GM21360 (cell line): ENCODE data around the gene WDR88.

ENCODE experiments used
- ATAC-seq: cut with Tn5 transposase; IDR thresholded peaks from one replicate; pipeline ENCODE4 v1.9.1; 2021; ENCODE audit warnings: mild to moderate bottlenecking, moderate library complexity; ENCODE audit not compliant: unreplicated experiment

Gene WDR88

DNA sequence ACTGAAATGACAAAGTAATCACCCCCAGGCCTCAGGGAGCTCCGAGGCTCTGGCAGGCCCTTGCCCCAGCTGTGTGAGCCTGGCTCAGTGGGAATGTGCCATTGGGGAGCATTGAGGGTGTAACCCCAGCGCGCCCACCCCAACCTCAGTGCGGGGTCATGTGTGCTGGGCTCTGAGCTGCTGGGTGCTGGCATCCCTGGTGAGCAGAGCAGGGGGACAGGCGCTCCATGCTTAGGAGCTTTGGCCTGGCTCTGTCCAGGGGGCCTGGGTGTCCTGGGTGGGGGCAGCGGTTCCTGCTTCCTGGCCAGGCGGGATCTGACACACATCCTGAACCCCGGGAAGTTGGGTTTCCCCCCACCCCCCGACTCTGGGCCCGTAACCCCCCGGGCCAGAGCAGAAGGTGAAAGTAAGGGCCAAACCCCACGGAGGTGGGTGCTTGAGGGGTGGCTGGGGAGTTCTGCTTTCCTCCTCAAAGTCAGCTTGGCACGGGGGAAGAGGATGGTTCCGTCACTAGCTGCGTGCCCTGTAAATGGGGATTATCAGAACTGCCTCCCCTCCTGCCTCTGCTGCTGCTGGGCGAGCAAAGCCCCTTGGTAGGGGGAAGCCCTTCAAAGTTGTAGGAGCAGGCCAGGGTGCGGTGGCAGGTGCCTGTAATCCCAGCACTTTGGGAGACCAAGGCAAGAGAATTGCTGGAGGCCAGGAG is 63.9 kb downstream of the WDR88 start:
- no peak for ATAC-seq

DNA sequence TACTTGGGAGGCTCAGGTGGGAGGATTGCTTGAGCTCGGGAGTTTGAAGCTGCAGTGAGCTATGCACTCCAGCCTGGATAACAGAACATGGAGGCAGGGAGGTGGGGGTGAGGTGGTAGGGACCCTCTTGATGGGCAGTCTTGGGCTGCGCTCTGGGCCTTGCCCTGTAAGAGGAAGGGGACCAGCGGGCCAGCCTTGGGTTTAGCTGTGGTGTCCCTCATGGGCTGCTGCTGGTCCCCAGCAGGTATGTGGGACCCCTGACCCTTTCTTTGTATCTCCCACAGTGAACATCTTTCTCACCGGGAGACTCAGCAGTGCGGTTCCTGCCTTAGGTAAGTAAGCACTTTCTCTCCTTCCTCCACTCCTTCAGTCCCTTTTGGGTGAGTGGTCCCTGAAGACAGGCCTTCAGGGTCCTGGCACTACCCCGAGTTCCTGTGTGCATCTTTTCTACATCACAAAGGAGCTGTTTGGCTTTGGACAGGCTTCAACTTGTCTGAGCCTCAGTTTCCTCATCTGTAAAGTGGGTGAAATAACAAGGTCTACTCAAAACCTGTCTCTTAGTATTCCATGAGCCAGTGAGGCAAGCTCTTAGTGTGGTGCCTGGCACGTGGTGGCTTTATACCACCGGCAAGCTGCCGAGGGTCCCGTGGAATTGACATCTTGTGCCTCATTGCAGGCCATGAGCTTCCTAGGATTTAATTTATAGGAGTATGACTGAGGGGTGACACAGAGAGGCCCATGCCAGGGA is 64.7 kb downstream of the WDR88 start:
- ATAC-seq = no peak

GRCh38 chr19:33197591-33198000 is 65.7 kb downstream of the WDR88 start:
- no peak for ATAC-seq

- no peak for ATAC-seq
Measured at GRCh38 chr19:33198169-33198568, 66.3 kb downstream of the WDR88 start.

DNA sequence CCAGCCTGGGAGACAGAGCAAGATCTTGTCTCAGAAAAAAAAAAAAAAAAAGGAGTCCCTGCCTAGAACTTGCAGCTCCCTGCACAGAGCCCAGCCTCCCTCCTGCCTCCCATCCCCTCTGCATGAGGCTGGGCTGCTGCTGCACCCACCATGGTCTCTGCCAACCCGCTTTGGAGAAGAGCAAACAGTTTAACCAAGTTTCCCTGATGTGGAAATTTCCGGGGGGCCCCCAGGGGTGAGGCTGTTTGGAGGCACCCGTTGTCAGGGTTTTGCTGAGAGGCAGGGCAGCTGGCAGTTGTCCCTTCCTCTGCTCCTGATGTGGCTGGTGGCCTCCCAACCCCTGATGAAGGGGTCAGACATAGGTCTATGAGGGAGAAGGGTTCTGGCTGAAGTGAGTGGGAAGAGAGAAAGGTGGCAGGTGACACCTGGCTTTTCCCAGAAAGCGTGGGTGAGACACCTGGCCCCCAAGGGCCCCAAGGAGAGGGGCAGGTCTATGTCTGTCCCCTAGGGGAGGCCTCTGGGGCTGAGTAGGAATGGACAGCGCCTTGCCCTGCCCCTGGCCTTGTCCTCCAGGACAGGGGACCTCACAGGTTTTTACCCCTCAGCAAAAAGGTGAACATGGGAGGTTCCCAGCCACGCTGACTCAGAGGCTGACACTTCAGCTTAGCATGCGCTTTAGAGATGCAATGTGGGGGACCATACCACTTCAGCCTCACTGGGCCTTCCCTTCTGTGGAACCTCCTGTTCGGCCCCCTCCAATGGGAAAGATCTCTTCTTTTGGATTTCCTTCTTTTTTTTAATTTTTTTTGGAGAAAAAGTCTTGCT is 67.7 kb downstream of the WDR88 start:
- no peak for ATAC-seq

GRCh38 chr19:33201473-33201872 is 69.6 kb downstream of the WDR88 start:
- ATAC-seq = no peak

- ATAC-seq = no peak
Measured at GRCh38 chr19:33201886-33202545, 70.1 kb downstream of the WDR88 start.

DNA sequence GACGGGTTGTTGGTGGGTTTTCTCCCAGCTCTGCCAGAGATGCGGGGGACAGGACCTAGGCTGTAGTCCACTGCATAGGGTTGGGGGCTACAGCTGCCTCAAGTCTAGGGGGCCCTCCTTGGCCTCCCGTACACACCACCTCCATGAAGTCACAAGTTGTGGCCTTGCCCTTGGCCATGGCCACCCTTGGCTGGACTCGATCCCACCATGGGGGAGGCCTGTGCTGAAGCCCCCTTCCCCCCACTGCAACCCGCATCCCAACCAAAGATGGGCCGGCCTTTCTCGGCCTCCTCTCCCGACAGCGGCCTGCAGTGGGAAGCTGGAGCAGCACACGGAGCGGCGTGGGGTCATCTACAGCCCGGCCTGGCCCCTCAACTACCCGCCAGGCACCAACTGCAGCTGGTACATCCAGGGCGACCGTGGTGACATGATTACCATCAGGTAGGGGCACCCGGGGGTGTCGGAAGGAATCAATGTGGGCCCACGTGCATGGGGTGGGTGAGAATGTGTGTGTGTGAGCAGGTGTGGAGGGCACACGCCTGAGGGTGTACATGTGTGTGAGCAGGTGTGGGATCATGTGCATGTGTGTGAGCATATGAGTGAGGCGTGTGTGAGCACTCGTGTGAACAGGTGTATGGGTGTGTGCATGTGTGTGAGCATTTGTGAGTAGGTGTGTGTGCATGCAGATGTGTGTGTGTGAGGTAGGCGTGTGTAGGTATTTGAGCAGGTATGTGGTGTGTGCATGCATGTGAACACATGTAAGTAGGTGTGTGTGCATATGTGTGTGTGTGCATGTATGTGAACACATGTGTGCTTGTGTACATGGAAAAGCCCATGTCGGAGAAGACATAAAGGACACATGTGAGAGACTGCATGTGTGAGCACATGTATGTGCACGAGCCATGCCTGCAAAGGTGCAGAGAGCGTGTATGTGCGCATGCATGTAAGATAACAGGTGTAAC is 70.9 kb downstream of the WDR88 start:
- ATAC-seq = no peak

GRCh38 chr19:33203529-33203928 is 71.6 kb downstream of the WDR88 start:
- ATAC-seq = no peak

GRCh38 chr19:33204136-33204973 is 72.4 kb downstream of the WDR88 start:
- ATAC-seq = no peak

DNA sequence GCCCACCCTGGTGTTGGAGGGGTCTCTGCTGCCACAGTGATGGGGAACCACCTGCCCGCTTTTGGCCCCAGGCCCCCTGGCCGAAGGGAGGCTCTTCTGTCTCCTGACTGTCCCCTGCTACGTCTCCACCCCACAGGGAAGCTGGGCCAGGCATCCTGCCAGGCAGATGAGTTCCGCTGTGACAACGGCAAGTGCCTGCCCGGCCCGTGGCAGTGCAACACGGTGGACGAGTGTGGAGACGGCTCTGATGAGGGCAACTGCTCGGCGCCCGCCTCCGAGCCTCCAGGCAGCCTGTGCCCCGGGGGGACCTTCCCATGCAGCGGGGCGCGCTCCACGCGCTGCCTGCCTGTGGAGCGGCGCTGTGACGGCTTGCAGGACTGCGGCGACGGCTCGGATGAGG is 73.2 kb downstream of the WDR88 start:
- no peak for ATAC-seq

GRCh38 chr19:33205531-33206260 is 73.8 kb downstream of the WDR88 start:
- no peak for ATAC-seq

DNA sequence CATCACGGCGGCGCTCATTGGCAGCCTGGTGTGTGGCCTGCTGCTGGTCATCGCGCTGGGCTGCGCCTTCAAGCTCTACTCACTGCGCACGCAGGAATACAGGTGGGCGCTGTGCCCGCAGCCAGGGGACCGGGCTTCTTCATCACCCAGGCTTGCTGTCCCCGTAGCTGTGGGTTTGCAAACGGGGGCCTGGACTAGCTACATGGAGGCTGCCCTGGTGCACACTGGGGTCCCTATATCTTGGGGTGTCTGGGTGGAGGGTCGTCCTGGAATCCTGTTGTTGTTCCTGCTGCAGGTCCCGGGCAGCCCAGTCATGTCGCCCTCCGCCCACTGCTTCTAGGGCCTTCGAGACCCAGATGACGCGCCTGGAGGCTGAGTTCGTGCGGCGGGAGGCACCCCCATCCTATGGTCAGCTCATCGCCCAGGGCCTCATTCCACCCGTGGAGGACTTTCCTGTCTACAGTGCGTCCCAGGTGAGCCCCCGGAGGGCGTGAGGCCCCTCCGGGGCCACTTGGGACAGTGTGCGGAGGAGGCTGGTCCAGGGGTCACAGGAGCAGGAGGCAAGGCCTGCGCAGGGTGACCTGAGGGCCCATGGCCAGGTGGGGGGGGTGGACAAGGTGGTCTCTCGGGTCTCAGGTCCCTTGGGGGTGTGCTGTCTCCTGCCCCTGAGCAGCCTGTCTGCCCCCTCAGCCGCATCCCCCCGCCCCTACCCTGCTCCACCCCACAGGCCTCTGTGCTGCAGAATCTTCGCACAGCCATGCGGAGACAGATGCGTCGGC is 74.5 kb downstream of the WDR88 start:
- no peak for ATAC-seq

DNA sequence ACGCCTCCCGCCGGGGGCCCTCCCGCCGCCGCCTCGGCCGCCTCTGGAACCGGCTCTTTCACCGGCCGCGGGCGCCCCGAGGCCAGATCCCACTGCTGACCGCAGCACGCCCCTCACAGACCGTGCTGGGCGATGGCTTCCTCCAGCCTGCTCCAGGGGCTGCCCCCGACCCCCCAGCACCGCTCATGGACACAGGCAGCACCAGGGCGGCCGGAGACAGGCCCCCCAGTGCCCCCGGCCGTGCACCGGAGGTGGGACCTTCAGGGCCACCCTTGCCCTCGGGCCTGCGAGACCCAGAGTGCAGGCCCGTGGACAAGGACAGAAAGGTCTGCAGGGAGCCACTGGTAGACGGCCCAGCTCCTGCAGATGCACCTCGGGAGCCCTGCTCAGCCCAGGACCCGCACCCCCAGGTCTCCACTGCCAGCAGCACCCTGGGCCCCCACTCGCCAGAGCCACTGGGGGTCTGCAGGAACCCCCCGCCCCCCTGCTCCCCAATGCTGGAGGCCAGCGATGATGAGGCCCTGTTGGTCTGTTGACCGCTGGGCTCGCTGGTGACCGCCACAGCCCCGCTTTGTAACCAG is 75.2 kb downstream of the WDR88 start:
- ATAC-seq = no peak

GRCh38 chr19:33207903-33208302 is 76.0 kb downstream of the WDR88 start:
- no peak for ATAC-seq

- ATAC-seq = no peak
Measured at GRCh38 chr19:33208371-33208895, 76.5 kb downstream of the WDR88 start.
